ENCODE measurements around the gene AGBL1.

- no peak for TF ChIP-seq POLR2A (IDR thresholded peaks at IDR 0.05)
- TF ChIP-seq, protein P1, sequence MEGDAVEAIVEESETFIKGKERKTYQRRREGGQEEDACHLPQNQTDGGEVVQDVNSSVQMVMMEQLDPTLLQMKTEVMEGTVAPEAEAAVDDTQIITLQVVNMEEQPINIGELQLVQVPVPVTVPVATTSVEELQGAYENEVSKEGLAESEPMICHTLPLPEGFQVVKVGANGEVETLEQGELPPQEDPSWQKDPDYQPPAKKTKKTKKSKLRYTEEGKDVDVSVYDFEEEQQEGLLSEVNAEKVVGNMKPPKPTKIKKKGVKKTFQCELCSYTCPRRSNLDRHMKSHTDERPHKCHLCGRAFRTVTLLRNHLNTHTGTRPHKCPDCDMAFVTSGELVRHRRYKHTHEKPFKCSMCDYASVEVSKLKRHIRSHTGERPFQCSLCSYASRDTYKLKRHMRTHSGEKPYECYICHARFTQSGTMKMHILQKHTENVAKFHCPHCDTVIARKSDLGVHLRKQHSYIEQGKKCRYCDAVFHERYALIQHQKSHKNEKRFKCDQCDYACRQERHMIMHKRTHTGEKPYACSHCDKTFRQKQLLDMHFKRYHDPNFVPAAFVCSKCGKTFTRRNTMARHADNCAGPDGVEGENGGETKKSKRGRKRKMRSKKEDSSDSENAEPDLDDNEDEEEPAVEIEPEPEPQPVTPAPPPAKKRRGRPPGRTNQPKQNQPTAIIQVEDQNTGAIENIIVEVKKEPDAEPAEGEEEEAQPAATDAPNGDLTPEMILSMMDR (IDR thresholded peaks at IDR 0.05) = no peak
Observed at GRCh38 chr15:86165265-86166211, 85.9 kb downstream of the AGBL1 start.

All from right lobe of liver (tissue), 4 donors.